GM18873 (cell line): ENCODE results near the gene MYLIP.

Experiments
- ATAC-seq: cut with Tn5 transposase; IDR thresholded peaks from one replicate; pipeline ENCODE4 v1.9.1; 2021; ENCODE audit warnings: mild to moderate bottlenecking, moderate library complexity, moderate number of reproducible peaks; ENCODE audit not compliant: unreplicated experiment, low FRiP score

The MYLIP gene

GRCh38 chr6:16196984-16197546, 68.2 kb downstream of the MYLIP start:
- no peak for ATAC-seq
